Liver (tissue), 9 donors: ENCODE data around the gene P2RY6. TPM values are rescaled to one million over a fixed set of nuclear protein-coding genes. Genes with fewer than 3 reads are reported as not detected.

Source experiments
- DNase-seq: peaks from one replicate; pipeline ENCODE4 v3.0.0-alpha.2; 2017; ENCODE audit warnings: low spot score
- H3K27ac ChIP-seq, 2 donors: one replicate each; pipeline ENCODE4 v1.7.0; 2013; ENCODE audit warnings: inconsistent platforms in 2 of 2, low read length in 2 of 2, control low read depth in 1 of 2, low read depth in 1 of 2, mild to moderate bottlenecking in 1 of 2
- H3K27me3 ChIP-seq, 4 donors: one replicate each; pipeline versions ENCODE4 v1.6.1 to v1.7.0; 2013; ENCODE audit warnings: low read length in 3 of 4, inconsistent platforms in 1 of 4, mild to moderate bottlenecking in 1 of 4, moderate library complexity in 1 of 4; ENCODE audit not compliant: control insufficient read depth in 4 of 4, insufficient read depth in 4 of 4
- H3K36me3 ChIP-seq, 4 donors: one replicate each; pipeline versions ENCODE4 v1.6.1 to v1.7.0; 2013; ENCODE audit warnings: low read length in 3 of 4, mild to moderate bottlenecking in 3 of 4, low read depth in 1 of 4, moderate library complexity in 1 of 4; ENCODE audit not compliant: control insufficient read depth in 4 of 4, insufficient read depth in 3 of 4
- H3K4me1 ChIP-seq, 4 donors: one replicate each; pipeline versions ENCODE4 v1.6.1 to v1.7.0; 2013; ENCODE audit warnings: low read length in 3 of 4, mild to moderate bottlenecking in 3 of 4, moderate library complexity in 1 of 4; ENCODE audit not compliant: control insufficient read depth in 4 of 4, insufficient read depth in 4 of 4
- H3K4me3 ChIP-seq, 3 donors: one replicate each; pipeline versions ENCODE4 v1.6.1 to v1.7.0; 2013; ENCODE audit warnings: low read length in 3 of 3, control low read depth in 1 of 3, low read depth in 1 of 3, mild to moderate bottlenecking in 1 of 3
- H3K9ac ChIP-seq, 2 donors: one replicate each; pipeline ENCODE4 v1.7.0; 2013; ENCODE audit warnings: low read length in 2 of 2, mild to moderate bottlenecking in 2 of 2, moderate library complexity in 2 of 2, control low read depth in 1 of 2, low read depth in 1 of 2
- H3K9me3 ChIP-seq, 4 donors: one replicate each; pipeline versions ENCODE4 v1.6.1 to v1.7.0; 2013; ENCODE audit warnings: low read length in 3 of 4; ENCODE audit not compliant: control insufficient read depth in 4 of 4
- ATF3 ChIP-seq: IDR thresholded peaks from 2 replicates; pipeline ENCODE4 v1.6.1; 2016; ENCODE audit warnings: antibody characterized with exemption
- CTCF ChIP-seq: fragments of 150-350 bp; IDR thresholded peaks from 2 replicates; pipeline ENCODE4 v1.5.1; 2017; ENCODE audit warnings: improper control_type of control experiment, low read depth, low read length; ENCODE audit not compliant: missing input control
- EGR1 ChIP-seq, 2 donors: IDR thresholded peaks; 2 replicates each; pipeline ENCODE4 v1.6.1; 2016 to 2018; ENCODE audit warnings: antibody characterized with exemption in 2 of 2, low read depth in 2 of 2
- FOXA2 ChIP-seq: IDR thresholded peaks from 2 replicates; pipeline ENCODE4 v1.6.1; 2016; ENCODE audit warnings: antibody characterized with exemption
- GABPA ChIP-seq, 2 donors: IDR thresholded peaks in 1 of 2; conservative IDR thresholded peaks in 1 of 2; 2 replicates each; pipeline ENCODE4 v1.6.1; 2016; ENCODE audit warnings: antibody characterized with exemption in 2 of 2, mild to moderate bottlenecking in 1 of 2, moderate library complexity in 1 of 2
- HNF4A ChIP-seq, 2 donors: conservative IDR thresholded peaks; 2 replicates each; pipeline ENCODE4 v1.6.1; 2016; ENCODE audit warnings: antibody characterized with exemption in 2 of 2, mild to moderate bottlenecking in 2 of 2
- HNF4G ChIP-seq: IDR thresholded peaks from 2 replicates; pipeline ENCODE4 v1.6.1; 2016; ENCODE audit warnings: antibody characterized with exemption
- JUND ChIP-seq, 2 donors: IDR thresholded peaks; 2 replicates each; pipeline ENCODE4 v1.6.1; 2016; ENCODE audit warnings: antibody characterized with exemption in 2 of 2
- MAX ChIP-seq: IDR thresholded peaks from 2 replicates; pipeline ENCODE4 v1.6.1; 2016; ENCODE audit warnings: antibody characterized with exemption
- NR2F2 ChIP-seq: IDR thresholded peaks from 2 replicates; pipeline ENCODE4 v1.6.1; 2016; ENCODE audit warnings: antibody characterized with exemption
- RAD21 ChIP-seq, 2 donors: IDR thresholded peaks; 2 replicates each; pipeline ENCODE4 v1.6.1; 2016; ENCODE audit warnings: antibody characterized with exemption in 2 of 2, mild to moderate bottlenecking in 2 of 2
- REST ChIP-seq: IDR thresholded peaks from 2 replicates; pipeline ENCODE4 v1.6.1; 2016; ENCODE audit warnings: antibody characterized with exemption, mild to moderate bottlenecking
- SP1 ChIP-seq: IDR thresholded peaks from 2 replicates; pipeline ENCODE4 v1.6.1; 2018; ENCODE audit warnings: antibody characterized with exemption, mild to moderate bottlenecking
- TAF1 ChIP-seq: conservative IDR thresholded peaks from 2 replicates; pipeline ENCODE4 v1.6.1; 2016; ENCODE audit warnings: antibody characterized with exemption, mild to moderate bottlenecking
- YY1 ChIP-seq: IDR thresholded peaks from 2 replicates; pipeline ENCODE4 v1.6.1; 2016; ENCODE audit warnings: antibody characterized with exemption, mild to moderate bottlenecking
- ZBTB33 ChIP-seq: IDR thresholded peaks from 2 replicates; pipeline ENCODE4 v1.6.1; 2016; ENCODE audit warnings: antibody characterized with exemption
- WGBS: extraction: QIAGEN DNeasy Blood & Tissue Kit; methylation state at CpG from one replicate; pipeline ENCODE4 v1.1.7; 2013; 5-methylcytosine and 5-hydroxymethylcytosine counted together
- polyA plus RNA-seq, 2 donors: library from polyadenylated mRNA; stranded (reverse) in 1 of 2; unstranded in 1 of 2; fragments of 200-250 nt in 1 of 2; fragments of >200 nt in 1 of 2; fragmentation: Nextera tagmentation in 1 of 2; extraction: Ambion mirVana in 1 of 2; gene quantifications; one replicate each; pipeline versions ENCODE4 v1.2.1 to v1.2.3, GENCODE V29; 2013 to 2015
- total RNA-seq, 2 donors: library from RNA; depleted of rRNA; stranded (reverse); fragments of >200 nt; gene quantifications; one replicate each; pipeline ENCODE4 v1.2.3, GENCODE V29; 2014
- donor health status: healthy.
- donor health status: healthy.
- donor health status: healthy.
- donor health status: healthy.
- donor health status: healthy.

P2RY6 gene
- total and polyA plus RNA-seq, 4 donors, result 0.21 to 1.3 (median 0.78) TPM

- Histone ChIP-seq H3K9me3 (no peaks in the 10 kb centered on the region), H3K4me3 (no peak overlapping the region), H3K27ac (no peak overlapping the region), H3K36me3 (no peaks in the 10 kb centered on the region), H3K27me3 (peaks cover 0 to 2% (median 0%) of the 10 kb centered on the region in 4 donors), H3K4me1 (no peaks in the 10 kb centered on the region), H3K9ac (no peak overlapping the region)
- WGBS, result 95% methylated on average over 18 of the region's 18 CpGs
- no peak for TF ChIP-seq SP1
- DNase-seq, result no peak
Measured at GRCh38 chr11:73297231-73297590, 25.1 kb downstream of the P2RY6 start.

GRCh38 chr11:73297702-73298101, 25.6 kb downstream of the P2RY6 start:
- Histone ChIP-seq H3K27me3 (peaks cover 0 to 2% (median 0%) of the 10 kb centered on the region in 4 donors), H3K27ac (no peak overlapping the region), H3K4me3 (no peak overlapping the region), H3K9ac (no peak overlapping the region), H3K4me1 (no peaks in the 10 kb centered on the region), H3K36me3 (no peaks in the 10 kb centered on the region), H3K9me3 (no peaks in the 10 kb centered on the region)
- no peak for DNase-seq
- TF ChIP-seq ATF3 (no peak), EGR1 (IDR thresholded peaks at IDR 0.05; ENCODE audit: low read depth in 2 of 2) (no peak), NR2F2 (no peak), RAD21 (IDR thresholded peaks at IDR 0.05) (no peak), FOXA2 (no peak), YY1 (no peak), ZBTB33 (no peak), MAX (no peak), CTCF (no peak), TAF1 (no peak), HNF4G (no peak)
- WGBS, result 92% methylated on average over 3 of the region's 3 CpGs

GRCh38 chr11:73298233-73298632, 26.1 kb downstream of the P2RY6 start:
- Histone ChIP-seq H3K9ac (no peak overlapping the region), H3K27ac (no peak overlapping the region), H3K4me1 (no peaks in the 10 kb centered on the region), H3K9me3 (no peaks in the 10 kb centered on the region), H3K4me3 (no peak overlapping the region), H3K27me3 (peaks cover 0 to 2% (median 0%) of the 10 kb centered on the region in 4 donors), H3K36me3 (no peaks in the 10 kb centered on the region)
- TF ChIP-seq ZBTB33 (no peak), YY1 (no peak), TAF1 (no peak), SP1 (no peak), HNF4A (conservative IDR thresholded peaks at IDR 0.05) (no peak), REST (no peak), JUND (IDR thresholded peaks at IDR 0.05) (no peak), CTCF (no peak), RAD21 (IDR thresholded peaks at IDR 0.05) (no peak), GABPA (IDR thresholded peaks at IDR 0.05 in 1 of 2, conservative IDR thresholded peaks at IDR 0.05 in 1 of 2) (no peak)
- no peak for DNase-seq
- WGBS, result 91% methylated on average over 5 of the region's 5 CpGs
